PC-9 (cell line): ENCODE measurements around the gene PDE1C. TPM values are rescaled to one million over a fixed set of nuclear protein-coding genes. Genes with fewer than 3 reads are reported as not detected.

Experiments used
- BruUV-seq: library from RNA; stranded (reverse); fragments of 400-500 nt; replicated peaks from 2 replicates; lab custom pipeline; 2021; lab: Mats Ljungman, UMichigan
- CTCF ChIA-PET: fragments of 300-600 bp; sonication (Branson Sonifier 250); formaldehyde crosslinking; loops from one replicate; lab custom pipeline; 2022; ENCODE audit warnings: antibody characterized with exemption; lab: Charles Lee
- POLR2A ChIA-PET: fragments of 300-600 bp; sonication (Branson Sonifier 250); formaldehyde crosslinking; loops from one replicate; lab custom pipeline; 2022; ENCODE audit warnings: antibody characterized with exemption; ENCODE audit not compliant: unreplicated experiment; lab: Charles Lee
- DNase-seq, 2 experiments: peaks; one replicate each; pipeline versions ENCODE4 v3.0.0 to v3.0.0-alpha.2; 2015 to 2022; ENCODE audit warnings: mixed read lengths in 1 of 2
- H2AFZ ChIP-seq: fragments of 200-600 bp; sonication (generic); 2 replicates; pipeline ENCODE4 v1.8.1; 2017; ENCODE audit warnings: antibody characterized with exemption
- H3F3A ChIP-seq: fragments of 200-600 bp; sonication (generic); 2 replicates; pipeline ENCODE4 v1.8.1; 2017; ENCODE audit warnings: antibody characterized with exemption, mild to moderate bottlenecking, low read depth; ENCODE audit not compliant: insufficient read depth
- H3K27ac ChIP-seq: fragments of 200-600 bp; sonication (generic); 2 replicates; pipeline ENCODE4 v1.6.1; 2016; ENCODE audit warnings: mixed run types
- H3K27me3 ChIP-seq: fragments of 200-600 bp; sonication (generic); 2 replicates; pipeline ENCODE4 v1.6.1; 2016; ENCODE audit warnings: low read depth, mixed run types; ENCODE audit not compliant: insufficient read depth
- H3K36me3 ChIP-seq: fragments of 200-600 bp; sonication (generic); 2 replicates; pipeline ENCODE4 v1.6.1; 2016; ENCODE audit warnings: low read depth, mixed run types
- H3K4me1 ChIP-seq: fragments of 200-600 bp; sonication (generic); replicated peaks from 2 replicates; pipeline ENCODE4 v1.6.1; 2016; ENCODE audit warnings: mixed run types; ENCODE audit not compliant: insufficient read depth
- H3K4me2 ChIP-seq: fragments of 200-600 bp; sonication (generic); 2 replicates; pipeline ENCODE4 v1.6.1; 2017; ENCODE audit warnings: mixed run types
- H3K4me3 ChIP-seq: fragments of 200-600 bp; sonication (generic); 2 replicates; pipeline ENCODE4 v1.6.1; 2016; ENCODE audit warnings: mixed run types
- H3K79me2 ChIP-seq: fragments of 200-600 bp; sonication (generic); 2 replicates; pipeline ENCODE4 v1.6.1; 2017; ENCODE audit warnings: low read depth, mixed run types
- H3K9me2 ChIP-seq: fragments of 200-600 bp; sonication (generic); 2 replicates; pipeline ENCODE4 v1.8.1; 2017; ENCODE audit warnings: mild to moderate bottlenecking; ENCODE audit not compliant: insufficient read depth
- H3K9me3 ChIP-seq: fragments of 200-600 bp; sonication (generic); 2 replicates; pipeline ENCODE4 v1.8.1; 2016; ENCODE audit warnings: low read depth; ENCODE audit not compliant: insufficient read depth
- H4K20me1 ChIP-seq: fragments of 200-600 bp; sonication (generic); 2 replicates; pipeline ENCODE4 v1.8.1; 2017; ENCODE audit not compliant: insufficient read depth
- EZH2 ChIP-seq: fragments of 200-600 bp; sonication (generic); IDR thresholded peaks from 2 replicates; pipeline ENCODE4 v1.8.0; 2017; ENCODE audit warnings: antibody characterized with exemption, low read depth
- intact Hi-C: fragments of 100-400 bp; cut with micrococcal nuclease; formaldehyde crosslinking; loops from one replicate; pipeline ENCODE4 v1.10.0; 2022; ENCODE audit not compliant: unreplicated experiment
- total RNA-seq: library from RNA; stranded (reverse); gene quantifications from 2 replicates; pipeline ENCODE4 v1.2.3, GENCODE V29; 2021
- TF ChIP-seq, protein P1 (sequence below): fragments of 200-600 bp; sonication (generic); conservative IDR thresholded peaks from 2 replicates; pipeline ENCODE4 v1.6.1; 2017; ENCODE audit warnings: mixed run types, antibody characterized with exemption, mild to moderate bottlenecking, moderate library complexity

PDE1C gene
- total RNA-seq, 1 experiment from 2014 or later, result 1.7 TPM

DNA sequence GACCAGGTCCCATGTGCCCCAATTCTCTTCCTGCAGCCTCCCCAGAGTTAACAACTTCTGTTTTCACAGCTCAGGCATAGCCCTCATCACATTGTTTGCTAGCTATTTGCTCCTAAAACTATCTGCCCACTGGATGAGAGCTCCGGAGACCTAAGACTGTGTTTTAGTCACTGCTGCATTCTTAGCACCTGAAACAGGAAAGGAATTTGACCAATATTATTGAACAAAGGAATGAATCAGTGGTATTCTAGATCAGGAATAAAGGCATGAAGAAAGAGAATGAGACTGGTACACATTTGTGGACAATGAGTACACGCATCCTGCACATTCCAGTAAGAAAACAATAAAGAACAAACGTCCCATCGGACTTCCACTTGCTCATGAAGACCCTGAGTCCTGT lies 328.4 kb downstream of the PDE1C start:
- H3K9me2 ChIP-seq, result no peaks in the 10 kb centered on the region
- H3F3A ChIP-seq, result no peaks in the 10 kb centered on the region
- no peak overlapping the region for H3K27ac ChIP-seq
- peaks cover 12% of the 10 kb centered on the region; the same call in 1 of the 2 replicates for H3K27me3 ChIP-seq
- H3K4me3 ChIP-seq, result no peak overlapping the region
- H3K36me3 ChIP-seq, result no peaks in the 10 kb centered on the region
- no peaks in the 10 kb centered on the region for H4K20me1 ChIP-seq
- intact Hi-C loops, result no loop called here
- no peaks in the 10 kb centered on the region for H3K4me1 ChIP-seq
- no peak for DNase-seq
- H3K79me2 ChIP-seq, result no peaks in the 10 kb centered on the region
- H3K4me2 ChIP-seq, result no peak overlapping the region
- no peak overlapping the region for H2AFZ ChIP-seq
- CTCF ChIA-PET, result interaction anchor here (0.6 kb wide), 1 partner anchor 463 kb away, joined by 5 read pairs; no protein-coding TSS in a partner anchor
- H3K9me3 ChIP-seq, result no peaks in the 10 kb centered on the region
- BruUV-seq, result no TSS peak
- no peak for TF ChIP-seq EZH2
- TF ChIP-seq, protein P1, sequence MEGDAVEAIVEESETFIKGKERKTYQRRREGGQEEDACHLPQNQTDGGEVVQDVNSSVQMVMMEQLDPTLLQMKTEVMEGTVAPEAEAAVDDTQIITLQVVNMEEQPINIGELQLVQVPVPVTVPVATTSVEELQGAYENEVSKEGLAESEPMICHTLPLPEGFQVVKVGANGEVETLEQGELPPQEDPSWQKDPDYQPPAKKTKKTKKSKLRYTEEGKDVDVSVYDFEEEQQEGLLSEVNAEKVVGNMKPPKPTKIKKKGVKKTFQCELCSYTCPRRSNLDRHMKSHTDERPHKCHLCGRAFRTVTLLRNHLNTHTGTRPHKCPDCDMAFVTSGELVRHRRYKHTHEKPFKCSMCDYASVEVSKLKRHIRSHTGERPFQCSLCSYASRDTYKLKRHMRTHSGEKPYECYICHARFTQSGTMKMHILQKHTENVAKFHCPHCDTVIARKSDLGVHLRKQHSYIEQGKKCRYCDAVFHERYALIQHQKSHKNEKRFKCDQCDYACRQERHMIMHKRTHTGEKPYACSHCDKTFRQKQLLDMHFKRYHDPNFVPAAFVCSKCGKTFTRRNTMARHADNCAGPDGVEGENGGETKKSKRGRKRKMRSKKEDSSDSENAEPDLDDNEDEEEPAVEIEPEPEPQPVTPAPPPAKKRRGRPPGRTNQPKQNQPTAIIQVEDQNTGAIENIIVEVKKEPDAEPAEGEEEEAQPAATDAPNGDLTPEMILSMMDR, result no peak
- POLR2A ChIA-PET, result no interaction called here

DNA sequence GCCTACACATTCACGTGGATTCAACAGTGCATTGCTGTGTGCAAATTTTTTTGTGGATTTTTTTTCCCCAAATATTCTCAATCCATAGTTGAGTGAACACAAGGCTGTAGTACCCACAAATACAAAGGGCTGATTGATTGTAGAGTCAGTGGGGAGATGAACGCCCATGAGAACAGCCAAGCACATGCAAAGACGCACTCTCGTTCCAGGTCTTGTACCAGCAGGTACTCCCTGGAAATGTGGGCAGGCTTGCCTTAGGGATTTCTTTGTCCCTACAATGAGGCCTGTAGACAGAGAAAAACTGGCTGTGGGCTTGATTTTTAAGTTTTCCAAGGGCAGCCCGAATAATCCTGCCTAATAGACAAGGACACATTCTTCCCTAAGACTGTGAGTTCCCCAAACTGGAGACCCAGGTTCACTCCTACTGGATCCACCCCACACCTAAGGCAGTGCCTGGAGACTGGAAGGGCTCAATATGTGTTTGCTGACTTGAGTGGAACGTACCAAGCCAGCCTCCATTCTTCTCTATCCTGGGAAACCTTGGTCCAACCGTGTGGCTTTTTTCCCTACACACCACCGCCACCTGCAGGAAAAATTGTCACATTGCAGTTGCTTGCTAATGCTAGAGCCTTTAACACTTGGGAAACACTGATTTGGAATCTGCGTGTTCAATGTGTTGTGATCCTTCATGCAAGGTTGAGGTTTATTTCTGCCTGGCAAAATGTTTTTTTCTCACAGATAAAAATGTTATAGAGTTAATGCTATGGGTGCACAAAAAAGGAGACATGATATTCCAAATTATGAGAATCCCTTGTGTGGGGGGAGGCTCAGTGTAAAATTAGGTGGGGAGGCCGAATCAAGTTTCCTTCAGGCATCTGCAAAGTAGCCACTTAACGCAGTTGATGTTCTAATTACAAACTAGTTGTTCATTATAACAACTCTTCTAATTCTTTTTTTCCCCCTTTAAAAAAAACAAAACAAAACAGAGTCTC lies 333.9 kb downstream of the PDE1C start:
- CTCF ChIA-PET, result no interaction called here
- DNase-seq, result peak; percentile 42 to 51
- H3F3A ChIP-seq, result no peaks in the 10 kb centered on the region
- H3K36me3 ChIP-seq, result no peaks in the 10 kb centered on the region
- no peak overlapping the region for H3K4me2 ChIP-seq
- TF ChIP-seq EZH2, result no peak
- TF ChIP-seq, protein P1, result peak; percentile 95
- no peaks in the 10 kb centered on the region for H3K9me2 ChIP-seq
- no peak overlapping the region for H3K27ac ChIP-seq
- intact Hi-C loops, result loop anchor here (1.0 to 10.0 kb wide), 6 partner anchors 291 to 934 kb away; no protein-coding TSS in a partner anchor
- no peaks in the 10 kb centered on the region for H3K4me1 ChIP-seq
- POLR2A ChIA-PET, result no interaction called here
- BruUV-seq, result no TSS peak
- H3K9me3 ChIP-seq, result no peaks in the 10 kb centered on the region
- no peak overlapping the region for H3K4me3 ChIP-seq
- no peaks in the 10 kb centered on the region for H3K79me2 ChIP-seq
- no peak overlapping the region for H2AFZ ChIP-seq
- H3K27me3 ChIP-seq, result peaks cover 44% of the 10 kb centered on the region
- H4K20me1 ChIP-seq, result no peaks in the 10 kb centered on the region

DNA sequence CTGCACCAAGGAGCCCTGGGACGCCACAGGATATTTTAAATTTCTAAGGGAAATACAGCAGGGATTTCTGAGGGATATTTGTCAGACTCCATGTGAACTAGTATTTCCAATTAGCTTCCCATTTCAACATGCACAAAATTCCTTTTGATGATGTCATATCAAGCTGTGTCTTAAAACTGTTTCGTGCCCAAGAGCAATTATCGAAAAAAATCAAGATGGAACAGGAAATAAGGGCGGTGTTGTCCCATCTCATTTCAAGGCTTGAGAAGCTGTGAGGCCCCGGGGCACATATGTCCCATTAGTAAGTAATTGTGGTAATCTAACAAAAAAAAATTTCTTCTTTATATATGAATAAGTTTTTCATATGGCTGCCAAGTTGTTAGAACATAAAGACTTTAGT lies 335.8 kb downstream of the PDE1C start:
- no peaks in the 10 kb centered on the region for H3K79me2 ChIP-seq
- no peak overlapping the region for H2AFZ ChIP-seq
- no peak overlapping the region for H3K4me3 ChIP-seq
- no peaks in the 10 kb centered on the region for H3K4me1 ChIP-seq
- intact Hi-C loops, result loop anchor here (10.0 kb wide), 1 partner anchor 290 kb away; no protein-coding TSS in a partner anchor
- no peaks in the 10 kb centered on the region for H3K36me3 ChIP-seq
- ChIA-PET POLR2A (no interaction called here), CTCF (interaction anchor here (0.6 kb wide), 1 partner anchor 19 kb away, joined by 5 read pairs; no protein-coding TSS in a partner anchor)
- BruUV-seq, result no TSS peak
- H3K27me3 ChIP-seq, result peaks cover 49% of the 10 kb centered on the region
- H3K27ac ChIP-seq, result no peak overlapping the region
- H4K20me1 ChIP-seq, result no peaks in the 10 kb centered on the region
- H3K9me2 ChIP-seq, result no peaks in the 10 kb centered on the region
- no peaks in the 10 kb centered on the region for H3K9me3 ChIP-seq
- peak in 1 of 2 experiments; percentile 34 for DNase-seq
- TF ChIP-seq, protein P1, result no peak
- no peak for TF ChIP-seq EZH2
- no peak overlapping the region for H3K4me2 ChIP-seq
- no peaks in the 10 kb centered on the region for H3F3A ChIP-seq
